ENCODE results near the gene TBC1D5. TPM values are rescaled to one million over a fixed set of nuclear protein-coding genes. Genes with fewer than 3 reads are reported as not detected.

TBC1D5 gene
- total RNA-seq, 3 donors from 2014 or later: 22.4 to 25.3 (median 25.2) TPM

DNA sequence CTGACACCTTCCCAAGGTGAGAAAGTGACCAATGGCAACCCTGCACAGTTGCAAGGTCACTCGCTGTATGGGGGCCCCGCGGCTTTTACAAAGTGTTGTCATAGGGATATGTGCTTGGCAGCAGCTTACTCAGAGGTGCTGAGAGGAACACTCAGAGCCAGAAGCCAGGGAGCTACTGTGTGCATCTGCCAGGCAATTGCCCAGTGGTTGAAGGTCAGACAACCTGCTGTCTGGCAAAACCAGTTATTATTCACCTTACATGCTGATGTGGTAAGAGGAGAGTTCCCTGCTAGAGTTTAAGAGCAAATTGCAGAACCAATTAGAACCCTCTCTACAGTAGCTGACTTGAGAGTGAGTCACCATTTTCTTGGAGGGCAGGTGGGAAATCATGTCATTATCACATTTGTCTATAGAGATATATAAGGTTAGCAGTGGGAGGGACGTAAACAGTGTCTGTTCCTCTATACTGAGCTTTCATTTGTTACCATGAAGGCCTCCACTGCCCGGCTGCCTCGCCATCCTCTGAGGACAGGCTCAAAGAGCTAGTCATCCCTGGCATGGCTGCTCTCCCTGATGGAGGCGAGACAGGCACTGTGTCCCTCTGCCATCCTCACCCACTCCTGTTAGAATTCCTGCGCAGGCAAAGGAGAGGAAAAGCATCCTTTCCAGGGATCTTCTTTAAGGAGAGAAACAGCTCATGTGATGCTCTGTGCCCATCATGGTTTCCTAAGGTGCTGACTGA is 583.3 kb downstream of the TBC1D5 start:
- H3K9me3 Mint-ChIP-seq: no peaks in the 10 kb centered on the region
- H3K36me3 Mint-ChIP-seq (ENCODE audit: insufficient read depth): peaks cover 12% of the 10 kb centered on the region
- no peak overlapping the region for H3K4me3 Mint-ChIP-seq
- no peaks in the 10 kb centered on the region for H3K27me3 Mint-ChIP-seq (ENCODE audit: low read depth)
- ATAC-seq (peak; percentile 71 to 74), DNase-seq (no peak)
- peaks cover under 1% of the 10 kb centered on the region for H3K4me1 Mint-ChIP-seq (ENCODE audit: low read depth)

DNA sequence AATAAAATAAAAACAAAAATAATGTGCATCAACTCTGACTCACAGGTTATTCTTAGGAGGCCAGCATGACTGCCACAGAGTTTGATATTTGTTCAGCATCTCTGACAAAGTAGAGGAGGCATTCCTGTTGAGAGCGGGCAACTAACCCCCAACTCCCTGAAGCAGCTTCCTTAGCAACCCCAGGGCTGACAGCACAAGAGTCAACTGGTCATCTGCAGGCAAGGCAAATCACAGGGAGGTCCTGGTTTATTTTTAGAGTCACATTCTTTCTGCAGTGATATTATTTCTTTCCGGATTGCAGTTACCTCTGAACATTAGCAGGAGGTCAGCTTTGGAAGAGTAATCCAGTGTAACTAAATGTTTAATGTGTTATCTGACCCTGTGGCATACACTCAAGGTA is 584.7 kb downstream of the TBC1D5 start:
- Mint-ChIP-seq H3K27me3 (ENCODE audit: low read depth) (no peaks in the 10 kb centered on the region), H3K36me3 (ENCODE audit: insufficient read depth) (peaks cover 19% of the 10 kb centered on the region), H3K4me1 (ENCODE audit: low read depth) (peaks cover 11% of the 10 kb centered on the region), H3K9me3 (peaks cover 8% of the 10 kb centered on the region), H3K4me3 (no peak overlapping the region)
- no peak for ATAC-seq
- no peak for DNase-seq

GRCh38 chr3:17156864-17157263 is 585.6 kb downstream of the TBC1D5 start:
- no peak overlapping the region for H3K4me3 Mint-ChIP-seq
- H3K36me3 Mint-ChIP-seq (ENCODE audit: insufficient read depth): peaks cover 19% of the 10 kb centered on the region

GRCh38 chr3:17155951-17156350 is 586.5 kb downstream of the TBC1D5 start:
- H3K27me3 Mint-ChIP-seq (ENCODE audit: low read depth): no peaks in the 10 kb centered on the region
- H3K4me1 Mint-ChIP-seq (ENCODE audit: low read depth): peaks cover 28% of the 10 kb centered on the region
- no peak for ATAC-seq
- no peak overlapping the region for H3K4me3 Mint-ChIP-seq
- peaks cover 8% of the 10 kb centered on the region for H3K9me3 Mint-ChIP-seq
- H3K36me3 Mint-ChIP-seq (ENCODE audit: insufficient read depth): peaks cover 19% of the 10 kb centered on the region
- no peak for DNase-seq

More at GRCh38 chr3:17156864-17157263, 585.6 kb downstream of the TBC1D5 start:
- H3K4me1 Mint-ChIP-seq (ENCODE audit: low read depth): peaks cover 19% of the 10 kb centered on the region
- DNase-seq (no peak), ATAC-seq (no peak)
- peaks cover 8% of the 10 kb centered on the region for H3K9me3 Mint-ChIP-seq
- no peaks in the 10 kb centered on the region for H3K27me3 Mint-ChIP-seq (ENCODE audit: low read depth)

GRCh38 chr3:17154941-17155340 is 587.5 kb downstream of the TBC1D5 start:
- peaks cover 38% of the 10 kb centered on the region for H3K4me1 Mint-ChIP-seq (ENCODE audit: low read depth)
- DNase-seq (no peak), ATAC-seq (no peak)
- H3K27me3 Mint-ChIP-seq (ENCODE audit: low read depth): no peaks in the 10 kb centered on the region
- H3K9me3 Mint-ChIP-seq: peaks cover 14% of the 10 kb centered on the region
- no peak overlapping the region for H3K4me3 Mint-ChIP-seq
- H3K36me3 Mint-ChIP-seq (ENCODE audit: insufficient read depth): peaks cover 23% of the 10 kb centered on the region

GRCh38 chr3:17154221-17154620 is 588.2 kb downstream of the TBC1D5 start:
- H3K4me1 Mint-ChIP-seq (ENCODE audit: low read depth): peaks cover 40% of the 10 kb centered on the region

GRCh38 chr3:17153209-17153608 is 589.2 kb downstream of the TBC1D5 start:
- Mint-ChIP-seq H3K4me1 (ENCODE audit: low read depth) (peaks cover 40% of the 10 kb centered on the region), H3K36me3 (ENCODE audit: insufficient read depth) (peaks cover 23% of the 10 kb centered on the region), H3K4me3 (no peak overlapping the region), H3K9me3 (peaks cover 14% of the 10 kb centered on the region), H3K27me3 (ENCODE audit: low read depth) (no peaks in the 10 kb centered on the region)
- ATAC-seq (no peak), DNase-seq (no peak)

More at GRCh38 chr3:17154221-17154620, 588.2 kb downstream of the TBC1D5 start:
- no peak for DNase-seq
- ATAC-seq: no peak
- Mint-ChIP-seq H3K36me3 (ENCODE audit: insufficient read depth) (peaks cover 23% of the 10 kb centered on the region), H3K9me3 (peaks cover 14% of the 10 kb centered on the region), H3K27me3 (ENCODE audit: low read depth) (no peaks in the 10 kb centered on the region), H3K4me3 (no peak overlapping the region)

DNA sequence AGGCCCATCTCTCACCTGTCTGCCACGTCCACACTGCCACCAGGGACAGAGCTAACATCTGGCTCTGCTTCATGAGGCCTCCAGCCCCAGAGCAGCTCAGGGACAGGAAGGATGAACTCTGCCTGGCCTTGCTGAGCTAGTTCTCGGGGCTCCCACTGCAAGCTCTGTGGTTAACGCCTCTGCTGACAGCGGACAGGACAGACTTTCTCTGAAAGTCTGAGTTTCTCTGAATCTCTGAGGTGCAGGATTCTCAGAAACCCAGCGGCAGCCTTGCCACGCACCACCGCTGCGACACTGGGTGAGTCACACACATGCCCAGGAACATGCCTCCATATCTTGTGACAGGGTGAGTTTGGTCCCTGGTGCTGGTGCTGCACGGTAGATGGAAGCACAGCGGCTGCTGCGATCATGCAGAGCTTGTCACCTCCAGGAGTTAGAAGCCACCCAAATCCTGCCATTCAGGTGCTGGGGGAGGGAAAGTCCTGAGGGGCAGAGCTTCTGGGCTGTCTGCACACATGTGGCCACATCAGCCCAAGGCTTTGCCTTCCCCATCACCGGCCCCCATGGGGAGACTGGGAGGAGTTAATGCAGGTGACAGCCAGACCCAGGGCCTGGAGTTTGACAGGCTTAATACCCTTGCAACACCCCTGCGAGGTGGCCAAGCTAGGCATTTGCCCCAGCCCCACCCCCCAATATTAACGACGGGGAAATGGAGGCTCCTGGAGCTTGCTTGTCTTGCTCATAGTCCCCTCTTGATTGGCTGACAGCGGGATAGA is 590.6 kb downstream of the TBC1D5 start:
- H3K4me1 Mint-ChIP-seq (ENCODE audit: low read depth): peaks cover 42% of the 10 kb centered on the region
- DNase-seq (peak; percentile 80), ATAC-seq (peak; percentile 94 to 97)
- H3K9me3 Mint-ChIP-seq: peaks cover 14% of the 10 kb centered on the region
- peak overlapping the region; percentile 50 for H3K4me3 Mint-ChIP-seq
- H3K36me3 Mint-ChIP-seq (ENCODE audit: insufficient read depth): peaks cover 23% of the 10 kb centered on the region
- H3K27me3 Mint-ChIP-seq (ENCODE audit: low read depth): no peaks in the 10 kb centered on the region

GRCh38 chr3:17149076-17149475 is 593.4 kb downstream of the TBC1D5 start:
- peaks cover 47% of the 10 kb centered on the region for H3K4me1 Mint-ChIP-seq (ENCODE audit: low read depth)
- peaks cover 12% of the 10 kb centered on the region for H3K36me3 Mint-ChIP-seq (ENCODE audit: insufficient read depth)
- peaks cover 14% of the 10 kb centered on the region for H3K9me3 Mint-ChIP-seq
- no peak overlapping the region for H3K4me3 Mint-ChIP-seq
- no peak for DNase-seq
- no peak for ATAC-seq
- H3K27me3 Mint-ChIP-seq (ENCODE audit: low read depth): no peaks in the 10 kb centered on the region

DNA sequence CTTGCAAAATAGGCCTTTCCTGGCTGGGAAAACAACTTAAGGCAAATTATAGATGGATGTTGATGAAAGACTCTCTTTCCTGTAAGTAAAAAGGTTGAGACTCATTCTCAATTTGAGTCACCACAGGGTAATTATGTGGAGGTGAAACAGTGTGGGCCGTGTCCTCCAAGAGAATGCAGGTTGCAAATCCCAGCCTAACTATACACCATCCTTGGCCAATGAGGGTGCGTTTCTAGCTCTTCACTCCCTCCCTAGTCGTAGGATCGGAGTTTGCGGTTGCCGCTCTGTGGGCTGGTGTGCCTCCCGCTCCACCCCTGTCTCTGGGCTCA is 597.8 kb downstream of the TBC1D5 start:
- no peak for DNase-seq
- H3K4me1 Mint-ChIP-seq (ENCODE audit: low read depth): peaks cover 8% of the 10 kb centered on the region
- H3K36me3 Mint-ChIP-seq (ENCODE audit: insufficient read depth): peaks cover 2% of the 10 kb centered on the region
- no peaks in the 10 kb centered on the region for H3K27me3 Mint-ChIP-seq (ENCODE audit: low read depth)
- peak; percentile 72 for ATAC-seq
- H3K9me3 Mint-ChIP-seq: no peaks in the 10 kb centered on the region
- H3K4me3 Mint-ChIP-seq: no peak overlapping the region

DNA sequence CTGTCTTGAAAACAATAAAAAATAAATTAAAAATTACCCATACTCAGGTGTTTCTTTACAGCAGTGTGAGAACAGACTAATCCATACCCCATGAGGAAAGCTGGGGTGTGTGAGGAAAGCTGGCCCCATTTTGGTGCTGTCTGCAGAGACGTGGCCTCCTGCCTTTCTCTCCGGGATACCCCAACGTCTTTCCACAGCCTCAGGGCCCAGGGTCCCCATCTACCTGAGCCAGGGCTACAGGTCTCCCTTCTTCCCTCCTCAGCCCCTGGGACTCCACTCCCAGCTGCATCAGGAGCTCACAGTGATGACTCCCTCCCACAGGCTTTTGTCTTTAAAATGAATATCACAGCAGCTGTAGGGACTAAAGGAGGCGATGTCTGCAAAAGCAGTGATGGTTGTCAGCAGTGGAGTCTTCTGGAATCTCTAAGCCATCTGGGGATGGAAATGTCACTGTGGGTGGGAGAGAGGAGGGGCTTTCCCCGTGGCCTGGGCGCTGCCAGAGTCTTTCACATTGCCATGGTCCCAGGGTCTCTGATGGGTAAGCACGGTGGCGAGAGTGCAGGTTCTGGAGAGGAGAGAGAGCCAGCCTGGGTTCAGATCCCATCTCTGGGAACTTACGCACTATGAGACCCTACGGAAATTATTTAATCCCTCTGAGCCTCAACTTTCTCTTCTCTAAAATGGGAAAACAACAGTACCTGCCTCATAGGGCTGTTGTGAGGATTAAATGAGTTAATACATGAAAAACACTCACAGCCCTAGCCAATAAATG is 598.4 kb downstream of the TBC1D5 start:
- no peaks in the 10 kb centered on the region for H3K9me3 Mint-ChIP-seq
- no peak overlapping the region for H3K4me3 Mint-ChIP-seq
- ATAC-seq: peak in 1 of 2 donors; percentile 15

GRCh38 chr3:17142516-17142915 is 599.9 kb downstream of the TBC1D5 start:
- H3K27me3 Mint-ChIP-seq (ENCODE audit: low read depth): no peaks in the 10 kb centered on the region
- H3K4me1 Mint-ChIP-seq (ENCODE audit: low read depth): peaks cover 6% of the 10 kb centered on the region
- DNase-seq (no peak), ATAC-seq (no peak)
- H3K36me3 Mint-ChIP-seq (ENCODE audit: insufficient read depth): peaks cover 2% of the 10 kb centered on the region
- H3K4me3 Mint-ChIP-seq: no peak overlapping the region
- H3K9me3 Mint-ChIP-seq: no peaks in the 10 kb centered on the region

More for the DNA sequence above, 598.4 kb downstream of the TBC1D5 start:
- no peaks in the 10 kb centered on the region for H3K27me3 Mint-ChIP-seq (ENCODE audit: low read depth)
- no peak for DNase-seq
- H3K36me3 Mint-ChIP-seq (ENCODE audit: insufficient read depth): peaks cover 2% of the 10 kb centered on the region
- H3K4me1 Mint-ChIP-seq (ENCODE audit: low read depth): peaks cover 8% of the 10 kb centered on the region

DNA sequence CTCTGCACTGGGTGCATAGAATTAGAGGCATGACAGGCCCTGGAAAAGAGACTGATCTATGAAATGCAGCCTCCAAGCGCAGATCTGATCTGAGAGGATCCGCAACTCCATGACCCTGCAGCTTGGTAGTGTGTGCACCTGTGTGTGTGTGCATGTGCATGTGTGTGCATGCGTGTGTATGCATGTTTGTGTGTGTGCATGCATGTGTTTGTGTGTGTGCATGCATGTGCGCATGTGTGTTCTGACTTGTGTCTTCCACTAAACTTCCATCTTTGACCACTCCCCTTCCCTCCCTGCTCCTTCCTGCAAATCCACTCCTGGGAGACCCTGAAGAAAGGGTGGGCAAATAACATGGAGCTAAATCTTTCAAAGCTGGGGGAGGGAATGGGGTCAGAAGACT is 600.7 kb downstream of the TBC1D5 start:
- H3K9me3 Mint-ChIP-seq: no peaks in the 10 kb centered on the region
- H3K36me3 Mint-ChIP-seq (ENCODE audit: insufficient read depth): peaks cover 2% of the 10 kb centered on the region
- H3K4me3 Mint-ChIP-seq: no peak overlapping the region
- ATAC-seq: no peak
- no peaks in the 10 kb centered on the region for H3K27me3 Mint-ChIP-seq (ENCODE audit: low read depth)
- DNase-seq: no peak
- peaks cover 6% of the 10 kb centered on the region for H3K4me1 Mint-ChIP-seq (ENCODE audit: low read depth)
